ENCODE results near the gene ADGRG6.
"Not testable (repeated sequence)": the region's sequence is repeated elsewhere in the genome, so short reads cannot be mapped to it uniquely, and the experiment has no call there.

Gene ADGRG6

DNA sequence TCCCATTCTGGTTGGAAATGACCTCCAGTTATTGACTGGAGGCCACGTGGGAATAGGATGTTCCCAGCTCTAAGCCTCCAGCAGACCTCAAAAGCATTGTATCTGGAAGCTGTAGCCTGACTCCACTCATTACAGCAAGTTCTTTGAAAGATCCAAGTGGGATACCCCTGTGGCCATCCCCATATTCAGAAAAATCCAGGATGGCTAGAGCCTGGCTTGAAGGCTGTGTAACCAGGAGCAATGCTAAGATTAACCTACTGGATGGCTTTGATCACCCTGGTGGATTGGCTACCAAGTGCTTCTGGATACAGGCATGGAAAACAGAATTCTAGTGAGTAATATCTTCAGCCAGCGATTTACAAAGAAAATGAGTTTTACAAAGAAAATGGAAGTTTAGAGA is 151.2 kb downstream of the ADGRG6 start:
- no peak for DNase-seq

DNA sequence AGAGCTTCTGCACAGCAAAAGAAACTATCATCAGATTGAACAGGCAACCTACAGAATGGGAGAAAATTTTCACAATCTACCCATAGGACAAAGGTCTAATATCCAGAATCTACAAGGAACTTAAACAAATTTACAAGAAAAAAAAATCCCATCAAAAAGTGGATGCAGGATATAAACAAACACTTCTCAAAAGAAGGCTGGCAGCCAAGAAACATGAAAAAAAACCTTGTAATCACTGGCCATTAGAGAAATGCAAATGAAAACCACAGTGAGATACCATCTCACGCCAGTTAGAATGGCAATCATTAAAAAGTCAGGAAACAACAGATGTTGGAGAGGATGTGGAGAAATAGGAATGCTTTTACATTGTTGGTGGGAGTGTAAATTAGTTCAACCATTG is 152.4 kb downstream of the ADGRG6 start:
- DNase-seq, result not testable (repeated sequence)

DNA sequence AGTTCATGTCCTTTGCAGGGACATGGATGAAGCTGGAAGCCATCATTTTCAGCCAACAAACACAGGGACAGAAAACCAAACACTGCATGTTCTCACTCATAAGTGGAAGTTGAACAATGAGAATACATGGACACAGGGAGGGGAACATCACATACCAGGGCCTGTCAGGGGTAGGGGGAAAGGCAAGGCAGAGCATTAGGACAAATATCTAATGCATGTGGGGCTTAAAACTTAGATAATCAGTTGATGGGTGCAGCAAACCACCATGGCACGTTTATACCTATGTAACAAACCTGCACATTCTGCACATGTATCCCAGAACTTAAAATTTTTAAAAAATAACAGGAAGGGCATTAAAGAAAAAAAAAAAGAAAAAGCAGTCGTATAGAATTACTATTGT is 153.0 kb downstream of the ADGRG6 start:
- not testable (repeated sequence) for DNase-seq

DNA sequence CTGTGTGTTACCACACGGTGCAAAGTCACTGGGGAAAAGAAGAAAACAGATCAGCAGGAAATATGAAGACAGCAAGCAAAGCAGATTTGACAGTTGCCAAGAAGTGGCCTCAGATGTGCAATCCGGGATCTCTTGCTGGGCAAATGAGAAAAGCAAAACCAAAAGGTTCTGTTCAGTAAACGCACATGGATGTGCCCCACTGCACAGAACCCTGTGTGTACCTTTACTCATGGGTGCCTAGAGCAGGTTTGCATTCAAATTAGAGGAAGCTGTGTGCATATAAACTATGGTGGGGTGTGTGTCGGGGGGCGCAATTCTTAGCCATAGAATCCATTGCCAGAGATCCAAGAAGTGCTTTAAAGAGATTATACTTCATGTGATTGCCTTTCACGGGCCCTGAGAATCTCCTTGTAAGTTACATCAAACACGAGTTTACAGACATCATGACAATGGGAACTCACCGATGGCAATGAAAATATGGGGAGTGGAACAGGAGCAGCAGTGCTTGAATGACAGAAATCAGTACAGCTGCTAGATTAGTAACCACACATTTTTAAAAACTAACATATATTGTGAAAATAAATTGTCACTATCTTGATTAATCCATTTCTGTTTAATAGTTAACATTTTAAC is 154.3 kb downstream of the ADGRG6 start:
- no peak for DNase-seq

DNA sequence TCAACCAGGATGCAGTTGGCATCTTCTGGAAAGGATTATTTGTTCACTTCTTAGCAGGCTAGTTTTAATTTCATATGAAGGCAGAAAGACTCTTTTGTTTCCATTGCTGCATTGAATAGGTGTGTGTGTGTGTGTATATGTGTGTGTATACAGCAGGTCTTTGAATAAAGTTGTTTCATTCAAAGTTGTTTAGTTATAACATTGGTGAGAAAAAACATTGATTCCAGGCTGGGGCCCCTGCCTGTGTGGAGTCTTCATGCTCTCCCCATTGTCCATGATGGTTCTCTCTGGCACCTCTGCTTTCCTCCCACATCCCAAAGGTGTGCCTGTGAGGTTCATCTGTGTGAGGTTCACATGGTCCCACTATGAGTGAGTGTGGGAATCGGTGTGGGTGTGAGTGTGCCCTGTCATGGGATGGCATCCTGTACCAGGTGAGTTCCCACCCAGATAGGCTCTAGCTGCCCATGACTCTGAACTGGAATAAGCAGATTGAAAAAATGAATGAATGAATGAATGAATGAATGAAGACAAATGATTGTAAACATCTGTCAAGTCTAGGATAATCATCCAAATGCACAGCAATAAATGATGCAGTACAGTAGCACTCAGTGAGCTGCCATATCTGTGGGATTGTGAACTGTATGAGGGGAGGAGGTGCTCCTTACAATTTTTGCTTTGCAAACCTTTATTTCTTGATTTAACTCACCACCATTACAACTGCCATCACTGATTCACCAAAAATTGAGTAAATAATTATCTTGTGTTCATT is 156.0 kb downstream of the ADGRG6 start:
- no peak for DNase-seq

DNA sequence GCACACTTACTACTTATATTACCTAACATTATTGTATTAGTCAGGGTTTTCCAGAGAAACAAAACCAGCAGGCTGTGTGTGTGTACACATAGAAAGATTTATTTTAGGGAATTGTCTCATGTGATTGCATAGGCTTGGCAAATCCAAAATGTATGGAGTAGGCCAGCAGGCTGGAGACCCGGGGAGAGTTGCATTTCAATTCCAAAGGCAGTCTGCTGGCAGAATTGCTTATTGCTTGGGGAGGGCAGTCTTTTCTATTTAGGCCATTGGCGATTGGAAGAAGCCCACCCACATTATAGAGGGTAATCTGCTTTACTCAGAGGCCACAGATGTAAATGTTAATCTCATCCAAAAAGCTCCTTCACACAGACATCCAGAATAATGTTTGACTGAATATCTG is 157.0 kb downstream of the ADGRG6 start:
- DNase-seq, result no peak

DNA sequence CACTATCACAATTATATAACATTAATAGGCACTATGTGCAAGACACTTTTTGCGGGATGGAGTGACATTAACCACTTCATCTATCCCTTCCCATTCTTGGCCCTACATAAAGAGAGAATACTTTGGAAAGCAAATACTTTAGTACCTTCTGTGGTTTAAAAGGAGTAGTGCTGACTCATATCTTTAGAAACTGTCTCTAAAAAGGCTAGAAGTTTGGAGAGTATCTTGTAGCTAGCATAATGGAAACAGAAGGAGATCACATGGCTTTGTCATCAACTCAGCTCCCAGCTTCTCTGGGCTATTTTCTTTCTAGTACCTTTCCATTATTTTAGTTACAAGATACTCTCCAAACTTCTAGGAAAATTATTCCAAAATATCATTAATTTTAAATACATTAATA is 157.5 kb downstream of the ADGRG6 start:
- DNase-seq, result no peak

DNA sequence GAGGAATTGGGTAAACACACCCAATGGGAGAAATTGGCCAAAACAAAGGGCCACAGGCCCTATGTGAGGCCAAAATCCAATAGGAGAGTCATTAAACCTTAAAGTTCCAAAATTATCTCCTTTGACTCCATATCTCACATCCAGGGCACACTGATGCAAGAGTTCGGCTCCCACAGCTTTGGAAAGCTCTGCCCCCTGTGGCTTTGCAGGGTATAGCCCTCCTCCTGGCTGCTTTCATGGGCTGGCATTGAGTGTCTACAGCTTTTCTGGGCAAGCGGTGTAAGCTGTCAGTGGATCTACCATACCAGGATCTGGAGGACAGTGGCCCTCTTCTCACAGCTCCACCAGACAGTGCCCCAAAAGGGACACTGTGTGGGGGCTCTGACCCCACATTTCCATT is 160.5 kb downstream of the ADGRG6 start:
- no peak for DNase-seq

DNA sequence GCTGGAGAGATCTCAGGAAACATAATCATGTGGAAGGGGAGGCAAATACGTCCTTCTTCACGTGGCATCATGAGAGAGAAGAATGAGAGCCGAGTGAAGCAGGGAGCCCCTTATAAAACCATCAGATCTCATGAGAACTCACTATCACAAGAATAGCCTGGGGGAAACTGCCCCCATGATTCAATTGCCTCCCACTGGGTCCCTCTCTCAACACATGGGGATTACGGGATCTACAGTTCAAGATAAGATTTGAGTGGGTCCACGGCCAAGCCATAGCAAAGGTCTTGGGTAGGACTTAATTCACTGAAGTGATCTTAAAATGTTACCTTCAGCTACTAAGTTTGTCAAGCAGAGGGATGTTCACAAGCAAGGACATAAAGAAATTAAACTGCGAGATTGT is 162.2 kb downstream of the ADGRG6 start:
- no peak for DNase-seq

DNA sequence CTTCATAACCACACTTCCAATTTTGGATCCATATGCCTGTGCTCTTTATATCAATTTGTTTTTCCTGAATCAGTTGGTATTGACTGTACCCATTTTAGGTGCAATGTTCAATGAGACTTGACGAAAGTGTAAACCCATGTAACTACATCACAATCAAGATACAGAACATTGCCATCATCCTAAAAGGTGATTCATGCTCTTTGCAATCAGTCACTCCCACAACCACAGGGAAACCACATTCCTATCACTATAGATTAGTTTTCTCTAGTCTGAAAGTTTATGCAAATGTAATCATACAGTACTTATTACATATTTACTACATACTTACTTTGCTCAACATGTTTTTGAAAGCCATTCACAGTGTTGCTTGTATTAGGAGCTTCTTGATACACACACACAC is 167.4 kb downstream of the ADGRG6 start:
- DNase-seq, result no peak

DNA sequence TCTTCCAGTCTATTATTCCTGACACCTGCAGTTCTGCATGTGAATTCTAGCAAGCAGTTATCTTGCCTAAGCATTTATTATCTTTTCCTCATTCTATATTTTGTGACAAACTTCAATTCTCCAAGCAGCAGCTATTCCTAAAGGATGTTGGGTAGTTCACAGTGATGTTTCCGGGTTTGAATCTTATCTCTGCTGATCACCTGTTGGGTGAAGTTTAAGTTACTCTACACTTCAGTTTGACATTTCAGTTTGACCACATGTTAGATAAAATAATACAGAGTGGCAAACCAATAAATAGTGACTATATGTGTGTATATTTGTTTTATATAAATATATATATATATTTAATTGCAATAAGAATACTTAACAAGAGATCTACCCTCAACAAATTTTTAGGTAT is 168.6 kb downstream of the ADGRG6 start:
- no peak for DNase-seq

DNA sequence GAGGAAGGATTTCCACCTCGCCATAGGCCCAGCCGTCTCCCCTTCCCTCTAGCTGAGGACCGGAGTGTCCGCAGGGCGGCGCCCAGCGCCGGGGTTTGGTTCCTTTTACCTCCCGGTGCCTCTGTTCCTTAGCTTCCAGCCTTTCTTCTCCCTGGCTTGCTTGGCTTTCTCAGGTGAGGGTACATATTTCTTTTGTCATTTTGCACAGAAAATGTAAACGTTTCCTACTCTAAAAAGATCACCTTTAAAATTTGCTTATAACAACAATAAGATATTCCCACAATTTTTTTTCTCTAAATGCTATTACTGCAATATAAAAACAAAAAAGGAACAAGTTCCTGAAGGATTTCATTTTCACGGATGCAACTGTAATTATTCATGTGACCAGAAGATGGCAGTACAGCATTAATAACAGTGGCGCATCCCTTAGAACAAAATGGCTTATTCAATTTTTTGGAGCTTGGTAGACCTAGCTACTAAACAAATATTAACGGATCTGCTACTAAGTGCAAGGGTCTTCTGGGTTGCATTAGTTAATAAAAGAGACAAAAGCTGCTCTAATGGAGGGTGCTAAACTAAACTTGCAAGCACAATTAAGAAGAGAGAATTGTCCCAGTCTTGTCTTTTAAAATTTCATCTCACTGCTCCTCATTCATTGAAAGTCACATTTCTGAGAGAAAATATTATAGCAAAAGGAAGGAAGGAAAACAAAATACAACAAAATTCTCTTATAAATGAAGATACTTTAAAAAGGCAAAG is 172.9 kb downstream of the ADGRG6 start:
- DNase-seq, result peak; percentile 53

DNA sequence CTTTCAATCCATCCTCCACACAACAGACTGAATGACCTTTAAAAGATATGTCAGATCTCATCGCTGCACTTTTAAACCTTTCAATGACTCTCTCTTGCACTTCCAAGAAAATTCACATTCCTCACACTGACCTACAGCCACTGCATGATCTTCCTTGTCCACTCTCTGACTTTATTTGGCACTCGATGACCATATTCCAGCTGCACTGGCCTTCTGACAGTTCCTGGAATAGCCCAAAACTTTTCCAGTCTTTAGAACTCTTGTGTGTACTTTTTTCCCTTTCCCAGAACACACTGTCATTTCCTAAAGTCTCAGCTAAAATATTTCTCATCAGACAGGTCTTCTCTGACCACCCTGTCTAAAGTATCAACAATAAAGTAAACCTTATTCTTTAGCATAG is 174.6 kb downstream of the ADGRG6 start:
- no peak for DNase-seq

DNA sequence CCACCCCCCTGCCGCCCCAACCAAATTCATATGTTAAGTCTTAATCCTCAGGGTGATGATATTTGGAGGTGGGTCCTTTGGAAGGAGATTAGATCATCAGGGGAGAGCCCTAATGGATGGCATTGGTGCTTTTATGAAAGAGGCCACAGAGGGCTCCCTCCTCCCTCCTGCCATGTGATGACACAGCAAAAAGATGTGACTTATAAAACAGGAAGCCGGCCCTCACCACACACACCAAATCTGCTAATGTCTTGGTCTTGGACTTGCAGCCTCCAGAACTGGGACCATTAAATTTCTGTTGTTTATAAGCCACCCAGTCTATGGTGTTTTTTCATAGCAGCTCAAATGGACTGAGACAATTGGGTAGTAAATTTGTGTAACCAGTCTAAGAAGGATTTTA is 176.3 kb downstream of the ADGRG6 start:
- DNase-seq, result no peak

DNA sequence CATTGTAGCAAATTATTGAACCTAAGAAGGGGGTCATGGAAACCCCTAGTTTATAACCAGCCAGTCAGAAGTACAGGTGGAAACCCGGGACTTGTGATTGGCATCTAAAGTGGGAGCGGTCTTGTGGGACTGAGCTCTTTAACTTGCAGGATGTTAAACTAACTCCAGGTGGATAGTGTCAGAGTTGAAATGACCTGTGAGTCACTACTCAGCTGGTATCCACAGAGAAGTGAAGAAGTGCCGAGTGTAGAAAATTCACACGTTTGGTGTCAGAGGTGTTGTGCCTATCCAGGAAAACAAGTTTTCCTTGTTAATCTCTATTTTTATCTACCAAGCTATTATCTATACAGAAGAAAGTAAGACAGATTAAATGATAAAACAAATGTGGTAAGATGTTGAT is 179.7 kb downstream of the ADGRG6 start:
- DNase-seq, result no peak

DNA sequence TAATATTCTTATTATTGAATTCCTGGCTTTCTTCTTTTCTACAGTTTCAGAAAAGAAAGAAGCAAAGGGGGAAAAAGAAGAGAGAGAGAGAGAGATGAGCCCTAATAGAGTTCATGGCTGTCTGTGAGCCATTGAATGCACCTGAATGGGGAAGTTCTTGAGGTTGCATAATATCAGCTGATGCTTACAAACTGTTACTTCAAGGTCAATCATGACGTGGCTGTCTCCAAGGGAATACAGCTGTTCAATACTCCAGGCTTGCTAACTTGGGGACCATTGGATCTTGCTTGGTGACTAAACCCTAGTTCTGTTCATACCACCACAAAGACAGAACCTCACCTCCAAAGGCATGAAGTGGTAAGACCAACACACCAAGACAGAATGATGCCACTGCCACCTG is 180.4 kb downstream of the ADGRG6 start:
- DNase-seq, result no peak

DNA sequence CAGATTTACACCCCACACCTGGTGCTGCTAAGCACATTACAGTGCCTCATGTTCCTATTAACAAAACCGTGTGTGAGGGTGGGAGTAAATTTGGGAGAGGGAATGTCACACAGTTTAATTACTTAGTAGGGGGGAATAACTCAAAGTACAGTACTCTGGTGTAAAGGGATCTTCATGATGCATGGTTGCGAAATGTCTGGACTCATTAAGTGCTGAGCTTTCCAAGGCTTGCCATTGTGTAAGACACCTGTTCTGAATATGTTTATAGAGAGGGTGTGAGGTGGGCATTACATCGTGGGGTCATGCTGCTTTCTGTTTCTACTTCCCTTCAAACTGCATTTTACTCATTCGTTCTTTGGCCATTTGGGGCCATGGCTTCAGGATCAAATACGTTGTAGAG is 181.2 kb downstream of the ADGRG6 start:
- no peak for DNase-seq

DNA sequence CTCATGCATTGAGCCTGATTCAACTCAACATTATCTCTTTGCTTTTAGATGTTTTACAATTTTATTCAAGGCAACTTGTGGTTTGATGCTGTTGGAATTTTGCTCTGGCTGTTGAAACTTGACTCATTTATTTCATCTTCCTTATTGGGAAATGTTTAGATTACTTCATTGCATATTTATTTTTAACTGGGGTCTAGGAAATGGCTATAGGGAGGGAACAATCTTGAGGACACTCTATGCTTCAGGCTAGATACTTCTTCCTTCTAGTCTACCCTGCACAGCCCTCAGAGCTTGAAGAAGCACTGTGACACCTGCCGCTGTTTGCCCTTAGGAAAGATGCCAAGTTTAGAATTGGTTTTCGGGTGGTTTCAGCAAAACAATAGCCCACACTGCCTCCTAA is 183.4 kb downstream of the ADGRG6 start:
- DNase-seq, result no peak

DNA sequence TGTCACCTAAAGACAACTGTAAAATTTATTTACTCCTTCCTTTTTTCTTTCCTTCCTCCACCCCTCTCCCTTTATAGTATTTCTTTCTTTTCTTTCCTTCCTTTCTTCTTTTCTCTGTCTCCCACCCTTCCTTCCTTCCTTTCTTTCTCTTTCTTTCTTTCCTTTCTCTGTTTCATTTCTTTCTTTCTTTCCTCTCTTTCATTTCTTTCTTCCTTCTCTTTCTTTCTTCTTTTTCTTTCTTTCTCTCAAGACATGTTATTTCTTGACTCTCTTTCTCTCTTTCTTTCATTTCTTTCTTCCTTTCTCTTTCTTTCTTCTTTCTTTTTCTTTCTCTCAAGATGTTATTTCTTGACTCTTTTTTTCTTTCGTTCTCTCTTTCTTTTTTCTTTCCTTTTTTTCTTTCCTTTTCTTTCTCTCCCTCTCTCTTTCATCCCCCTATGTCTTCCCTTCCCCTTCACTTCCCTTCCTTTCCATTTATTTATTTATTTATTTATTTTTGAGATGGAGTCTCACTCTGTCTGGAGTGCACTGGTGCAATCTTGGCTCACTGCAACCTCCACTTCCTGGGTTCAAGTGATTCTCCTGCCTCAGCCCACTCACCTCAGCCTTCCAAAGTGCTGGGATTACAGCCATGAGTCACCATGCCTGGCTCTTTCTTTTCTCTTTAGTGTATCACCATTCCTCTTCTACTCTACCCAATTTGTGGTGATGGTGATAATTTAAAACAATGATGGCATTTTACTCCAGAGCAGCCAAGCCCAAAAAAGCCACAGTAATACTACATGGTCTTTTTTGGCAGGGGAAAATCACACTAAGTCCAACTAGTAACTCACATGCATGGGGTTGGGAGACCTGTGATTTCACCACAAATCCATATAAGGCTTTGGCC is 188.2 kb downstream of the ADGRG6 start:
- no peak for DNase-seq

Measured in NCI-H1694 treated with DMSO at 0.1 percent for 48 hours (cell line).